ENCODE measurements around the gene TPCN2.

Gene TPCN2

GRCh38 chr11:69085490-69086095 is 36.9 kb downstream of the TPCN2 start:
- TF ChIP-seq CTCF (conservative IDR thresholded peaks at IDR 0.05; ENCODE audit: low read length): no peak
- H3K4me3 ChIP-seq (ENCODE audit: low read length): no peak overlapping the region
- no peak for DNase-seq (ENCODE audit: low read depth)

GRCh38 chr11:69086152-69087132 is 37.7 kb downstream of the TPCN2 start:
- no peak overlapping the region for H3K4me3 ChIP-seq (ENCODE audit: low read length)
- DNase-seq (ENCODE audit: low read depth): no peak
- 0 out of 2 replicates have a peak, but pooled peaks have one; percentile 6 for TF ChIP-seq CTCF (conservative IDR thresholded peaks at IDR 0.05; ENCODE audit: low read length)

GRCh38 chr11:69087133-69087524 is 38.4 kb downstream of the TPCN2 start:
- DNase-seq (ENCODE audit: low read depth): no peak
- no peak for TF ChIP-seq CTCF (conservative IDR thresholded peaks at IDR 0.05; ENCODE audit: low read length)
- H3K4me3 ChIP-seq (ENCODE audit: low read length): no peak overlapping the region

GRCh38 chr11:69087811-69088210 is 39.1 kb downstream of the TPCN2 start:
- no peak for TF ChIP-seq CTCF (conservative IDR thresholded peaks at IDR 0.05; ENCODE audit: low read length)
- no peak overlapping the region for H3K4me3 ChIP-seq (ENCODE audit: low read length)
- no peak for DNase-seq (ENCODE audit: low read depth)

DNA sequence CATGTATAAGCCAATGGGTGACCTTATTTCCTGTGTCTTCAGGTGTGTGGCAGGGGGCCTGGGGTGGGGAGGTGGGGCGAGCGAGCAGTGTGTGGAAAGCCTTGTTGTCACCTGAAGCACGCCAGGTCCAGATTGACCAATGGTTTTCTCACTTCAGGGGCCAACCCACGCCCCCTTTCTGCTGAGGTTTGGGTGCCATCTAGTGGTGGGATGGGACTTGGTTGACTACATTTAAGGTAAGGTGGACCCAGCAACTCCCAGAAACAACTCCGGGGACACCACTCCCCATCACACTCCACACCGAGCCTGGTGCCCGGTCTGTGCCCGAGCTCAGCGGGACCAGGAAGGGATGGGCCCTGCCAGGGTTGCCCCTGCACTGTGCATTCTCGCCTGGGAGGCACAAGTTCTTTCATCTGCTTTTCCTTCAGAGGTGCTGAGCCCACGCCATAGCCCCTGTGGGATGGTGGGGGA is 40.0 kb downstream of the TPCN2 start:
- DNase-seq (ENCODE audit: low read depth): peak; percentile 68
- peak; percentile 78 for TF ChIP-seq CTCF (conservative IDR thresholded peaks at IDR 0.05; ENCODE audit: low read length)
- no peak overlapping the region for H3K4me3 ChIP-seq (ENCODE audit: low read length)

DNA sequence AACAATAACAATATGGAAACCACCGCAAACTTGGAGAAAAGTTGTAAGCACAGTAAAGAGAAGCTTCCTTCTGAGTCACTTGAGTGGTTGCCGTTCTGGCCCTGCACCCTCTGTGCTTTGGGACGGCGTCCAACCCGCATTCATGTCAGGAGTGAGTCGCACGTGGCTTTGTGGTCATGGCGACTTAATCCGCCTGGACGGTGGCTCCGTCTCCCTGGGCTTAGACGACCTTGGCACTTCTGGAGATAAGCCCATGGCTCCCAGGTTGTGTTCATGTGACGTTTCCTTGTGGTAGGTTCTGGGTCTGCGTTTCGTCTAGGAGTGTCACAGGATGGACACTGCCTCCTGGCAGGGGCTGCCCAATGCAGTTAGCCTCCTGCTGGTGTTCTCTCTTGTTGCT is 40.5 kb downstream of the TPCN2 start:
- DNase-seq (ENCODE audit: low read depth): peak; percentile 82
- TF ChIP-seq CTCF (conservative IDR thresholded peaks at IDR 0.05; ENCODE audit: low read length): 0 out of 2 replicates have a peak, but pooled peaks have one; percentile 0

More for the DNA sequence above, 40.5 kb downstream of the TPCN2 start:
- H3K4me3 ChIP-seq (ENCODE audit: low read length): no peak overlapping the region
